ENCODE measurements around the gene SCGB1A1.

DNA sequence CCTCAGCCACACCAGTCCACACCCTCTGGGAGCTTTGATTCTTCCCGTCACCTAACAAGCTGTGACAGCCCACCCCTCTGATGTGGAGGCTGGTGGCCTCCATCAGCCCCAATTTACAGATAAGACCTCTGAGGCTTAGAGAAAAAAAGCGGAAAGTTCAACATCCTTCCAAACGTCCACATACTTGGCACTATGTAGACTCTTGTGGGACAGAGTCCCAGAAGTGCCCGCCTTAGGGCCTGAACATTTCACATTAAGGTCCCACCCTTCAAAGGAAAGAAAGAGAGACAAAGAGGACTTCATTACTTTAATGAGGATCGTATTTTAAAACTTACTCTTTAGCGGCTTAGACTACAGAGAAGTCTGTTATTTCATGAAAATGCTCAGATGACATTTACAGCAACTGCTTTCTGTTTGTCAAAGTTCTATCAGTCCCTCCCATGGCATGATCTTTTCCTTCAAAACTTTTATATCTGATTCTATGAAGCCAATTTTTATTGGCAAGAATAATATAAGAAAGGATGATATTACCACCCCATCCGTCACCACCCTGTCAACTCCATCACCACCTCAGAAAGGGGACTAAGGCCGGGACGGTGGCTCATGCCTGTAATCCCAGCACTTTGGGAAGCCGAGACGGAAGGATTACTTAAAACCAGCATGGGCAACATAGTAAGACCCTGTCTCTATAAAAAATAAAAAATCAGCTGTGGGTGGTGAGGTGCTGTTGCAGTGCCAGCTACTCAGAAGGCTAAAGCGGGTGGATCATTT lies 15.7 kb upstream of the SCGB1A1 start:
- TF ChIP-seq EZH2 (IDR thresholded peaks at IDR 0.05; ENCODE audit: borderline replicate concordance, low read length), result no peak
- TF ChIP-seq, protein P1, sequence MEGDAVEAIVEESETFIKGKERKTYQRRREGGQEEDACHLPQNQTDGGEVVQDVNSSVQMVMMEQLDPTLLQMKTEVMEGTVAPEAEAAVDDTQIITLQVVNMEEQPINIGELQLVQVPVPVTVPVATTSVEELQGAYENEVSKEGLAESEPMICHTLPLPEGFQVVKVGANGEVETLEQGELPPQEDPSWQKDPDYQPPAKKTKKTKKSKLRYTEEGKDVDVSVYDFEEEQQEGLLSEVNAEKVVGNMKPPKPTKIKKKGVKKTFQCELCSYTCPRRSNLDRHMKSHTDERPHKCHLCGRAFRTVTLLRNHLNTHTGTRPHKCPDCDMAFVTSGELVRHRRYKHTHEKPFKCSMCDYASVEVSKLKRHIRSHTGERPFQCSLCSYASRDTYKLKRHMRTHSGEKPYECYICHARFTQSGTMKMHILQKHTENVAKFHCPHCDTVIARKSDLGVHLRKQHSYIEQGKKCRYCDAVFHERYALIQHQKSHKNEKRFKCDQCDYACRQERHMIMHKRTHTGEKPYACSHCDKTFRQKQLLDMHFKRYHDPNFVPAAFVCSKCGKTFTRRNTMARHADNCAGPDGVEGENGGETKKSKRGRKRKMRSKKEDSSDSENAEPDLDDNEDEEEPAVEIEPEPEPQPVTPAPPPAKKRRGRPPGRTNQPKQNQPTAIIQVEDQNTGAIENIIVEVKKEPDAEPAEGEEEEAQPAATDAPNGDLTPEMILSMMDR (IDR thresholded peaks at IDR 0.05; ENCODE audit: low read length), result no peak
